ENCODE data around the gene PRDX3.

The PRDX3 gene

GRCh38 chr10:119219871-119220270, 41.3 kb upstream of the PRDX3 start:
- TF ChIP-seq CTCF (IDR thresholded peaks at IDR 0.05; ENCODE audit: low read depth, low read length): no peak
- no peak overlapping the region for H3K4me3 ChIP-seq (ENCODE audit: low read depth, low read length)

DNA sequence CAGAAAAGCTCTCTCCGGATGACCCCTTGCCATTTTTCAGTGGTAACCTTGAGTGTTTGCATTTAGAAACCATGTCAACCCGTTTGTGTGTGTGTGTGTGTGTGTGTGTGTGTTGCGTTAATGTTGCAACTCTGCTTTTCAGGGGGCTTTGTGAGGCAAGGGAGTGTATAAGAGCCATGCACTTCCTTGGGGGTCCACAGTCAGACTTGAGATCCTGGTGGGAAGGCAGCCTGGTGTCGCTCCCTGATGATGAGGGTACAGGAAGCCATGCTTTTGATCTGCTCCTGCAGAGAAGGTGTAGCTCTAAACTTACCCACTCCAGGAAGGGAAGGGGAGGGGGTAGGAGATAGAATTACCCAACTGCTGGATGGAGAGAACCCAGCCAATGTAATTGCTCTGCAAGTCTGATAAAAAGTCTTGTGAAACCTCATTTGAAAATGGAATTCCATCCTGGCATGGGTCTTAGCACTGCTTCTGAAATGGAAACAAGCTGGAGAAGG, 39.4 kb upstream of the PRDX3 start:
- no peak for TF ChIP-seq CTCF (IDR thresholded peaks at IDR 0.05; ENCODE audit: low read depth, low read length)
- H3K4me3 ChIP-seq (ENCODE audit: low read depth, low read length): no peak overlapping the region

GRCh38 chr10:119217401-119217800, 38.8 kb upstream of the PRDX3 start:
- TF ChIP-seq CTCF (IDR thresholded peaks at IDR 0.05; ENCODE audit: low read depth, low read length): no peak
- H3K4me3 ChIP-seq (ENCODE audit: low read depth, low read length): no peak overlapping the region

- no peak overlapping the region for H3K4me3 ChIP-seq (ENCODE audit: low read depth, low read length)
- no peak for TF ChIP-seq CTCF (IDR thresholded peaks at IDR 0.05; ENCODE audit: low read depth, low read length)
Measured at GRCh38 chr10:119216127-119216526, 37.5 kb upstream of the PRDX3 start.

DNA sequence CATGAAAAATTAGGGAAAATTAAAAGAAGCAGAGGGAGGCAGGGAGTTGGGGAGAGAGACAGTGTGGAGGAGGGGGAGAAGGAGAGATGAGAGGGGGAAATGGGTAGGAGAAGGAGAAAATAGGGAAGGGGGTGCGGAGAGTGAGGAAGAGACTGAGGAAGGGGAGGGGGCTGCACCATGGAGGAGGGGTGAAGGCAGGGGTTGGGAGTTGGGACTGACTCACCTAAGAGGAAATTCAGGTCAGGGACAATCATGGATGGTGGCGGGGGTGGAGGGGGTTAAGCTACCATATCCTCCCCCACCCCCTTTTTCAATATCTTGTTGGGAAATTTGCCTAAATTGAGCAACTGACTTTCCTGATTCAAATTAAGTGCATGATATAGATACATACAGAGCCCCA, 36.8 kb upstream of the PRDX3 start:
- H3K4me3 ChIP-seq (ENCODE audit: low read depth, low read length): no peak overlapping the region
- TF ChIP-seq CTCF (IDR thresholded peaks at IDR 0.05; ENCODE audit: low read depth, low read length): no peak

DNA sequence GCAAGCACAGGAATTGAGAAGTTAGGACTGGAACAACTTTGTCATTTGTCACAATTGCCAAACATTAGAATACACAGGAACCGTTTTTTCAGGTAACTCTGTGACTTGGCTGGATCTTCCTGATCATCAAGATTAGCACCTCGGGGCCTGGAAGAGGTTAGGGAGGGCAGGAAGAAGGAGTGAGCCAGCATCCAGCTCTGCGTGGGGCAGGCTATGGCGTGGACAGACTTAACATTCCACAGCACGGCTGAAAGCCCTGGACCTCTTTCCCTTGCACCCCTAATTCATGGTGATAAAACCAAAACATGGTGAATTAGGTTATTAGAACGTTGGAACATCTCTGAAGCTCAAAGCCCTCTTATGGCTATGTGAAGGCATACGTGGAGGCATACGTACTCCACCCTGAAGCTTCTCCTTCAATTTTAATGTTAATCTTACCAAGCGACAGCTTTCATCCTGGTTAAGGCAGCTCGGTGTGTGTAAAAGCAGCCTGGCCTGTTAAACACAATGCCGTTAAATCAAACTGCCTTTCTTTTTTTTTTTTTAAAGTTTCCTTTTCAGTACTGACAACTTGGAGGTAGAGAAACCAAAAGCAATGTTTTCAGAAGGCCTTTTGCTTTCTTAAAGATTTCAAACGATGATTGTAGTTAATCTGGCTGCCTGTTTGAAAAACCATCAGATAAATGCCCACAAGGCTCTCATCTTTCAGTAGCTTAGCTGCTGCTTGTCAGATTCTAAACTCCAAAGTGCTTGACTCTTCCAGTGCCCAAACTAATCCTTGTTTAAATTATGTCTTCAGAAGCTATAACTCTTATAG, 33.2 kb upstream of the PRDX3 start:
- no peak overlapping the region for H3K4me3 ChIP-seq (ENCODE audit: low read depth, low read length)
- TF ChIP-seq CTCF (IDR thresholded peaks at IDR 0.05; ENCODE audit: low read depth, low read length): no peak

DNA sequence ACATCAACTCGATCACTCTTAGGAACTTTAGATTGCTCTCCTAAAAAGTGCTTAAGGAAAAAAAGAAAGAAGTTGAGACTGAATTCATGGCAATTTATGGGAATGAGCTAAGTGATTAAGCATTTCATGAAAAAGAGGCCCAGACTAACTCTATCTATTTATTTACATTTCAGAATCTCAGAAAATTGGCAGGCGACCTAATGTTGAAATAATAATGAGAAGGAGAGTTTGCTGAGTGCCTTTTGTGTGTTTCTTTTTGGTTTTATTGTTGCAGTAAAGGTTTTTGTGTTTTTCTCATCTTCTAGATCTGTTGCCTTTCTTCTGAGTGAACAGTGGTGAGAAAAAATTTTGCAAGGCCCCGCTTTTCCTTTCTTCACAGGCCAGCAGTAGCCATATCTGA, 32.6 kb upstream of the PRDX3 start:
- TF ChIP-seq CTCF (IDR thresholded peaks at IDR 0.05; ENCODE audit: low read depth, low read length): no peak
- peak overlapping the region; percentile 26; the same call in 1 of the 2 replicates for H3K4me3 ChIP-seq (ENCODE audit: low read depth, low read length)

All from WI38 (cell line).